ENCODE results near the gene TMEM169.

DNA sequence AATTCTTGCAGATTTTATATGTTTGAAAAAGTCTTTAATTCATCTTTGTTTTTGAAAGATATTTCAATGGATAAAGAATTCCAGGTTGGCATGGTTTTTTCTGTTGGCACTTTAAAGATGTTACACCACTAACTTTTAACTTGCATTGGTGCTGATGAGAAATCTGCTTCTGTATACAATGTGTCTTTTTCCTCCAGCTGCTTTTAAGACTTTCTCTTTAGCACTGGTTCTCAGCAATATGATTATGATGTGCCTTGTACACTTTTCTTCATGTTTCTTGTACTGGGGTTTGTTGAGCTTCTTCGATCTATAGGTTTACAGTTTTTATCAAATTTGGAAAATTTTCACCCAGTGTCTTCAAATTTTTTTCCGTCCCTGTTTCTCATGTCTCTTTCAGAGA lies 29.3 kb upstream of the TMEM169 start:
- TF ChIP-seq CTCF (conservative IDR thresholded peaks at IDR 0.05) (no peak), ZFX (IDR thresholded peaks at IDR 0.05) (no peak)
